ENCODE measurements around the gene PANK2.
A peak's percentile ranks its signal among the peaks of the same experiment; 100 is the strongest.
"Not testable (repeated sequence)": the region's sequence is repeated elsewhere in the genome, so short reads cannot be mapped to it uniquely, and the experiment has no call there.

Gene PANK2

GRCh38 chr20:3901706-3902440, 12.7 kb downstream of the PANK2 start:
- no peak for DNase-seq

GRCh38 chr20:3902446-3902845, 13.3 kb downstream of the PANK2 start:
- DNase-seq = no peak

GRCh38 chr20:3904224-3904623, 15.0 kb downstream of the PANK2 start:
- DNase-seq = no peak

GRCh38 chr20:3904857-3905256, 15.7 kb downstream of the PANK2 start:
- DNase-seq = no peak

- not testable (repeated sequence) for DNase-seq
Observed at GRCh38 chr20:3906744-3907721, 17.8 kb downstream of the PANK2 start.

- no peak for DNase-seq
Observed at GRCh38 chr20:3908667-3909066, 19.5 kb downstream of the PANK2 start.

- no peak for DNase-seq
Observed at GRCh38 chr20:3909952-3910366, 20.8 kb downstream of the PANK2 start.

GRCh38 chr20:3910853-3911252, 21.7 kb downstream of the PANK2 start:
- DNase-seq = no peak

GRCh38 chr20:3911956-3912355, 22.8 kb downstream of the PANK2 start:
- no peak for DNase-seq

- DNase-seq = no peak
Observed at GRCh38 chr20:3914446-3914845, 25.3 kb downstream of the PANK2 start.

GRCh38 chr20:3915691-3916090, 26.5 kb downstream of the PANK2 start:
- DNase-seq = no peak

- no peak for DNase-seq
Observed at GRCh38 chr20:3916364-3916763, 27.2 kb downstream of the PANK2 start.

GRCh38 chr20:3919352-3919751, 30.2 kb downstream of the PANK2 start:
- no peak for DNase-seq

- no peak for DNase-seq
Observed at GRCh38 chr20:3922223-3922982, 33.2 kb downstream of the PANK2 start.

- DNase-seq = no peak
Observed at GRCh38 chr20:3922983-3923339, 33.8 kb downstream of the PANK2 start.

- DNase-seq = no peak
Observed at GRCh38 chr20:3923818-3924217, 34.6 kb downstream of the PANK2 start.

GRCh38 chr20:3924304-3925112, 35.3 kb downstream of the PANK2 start:
- no peak for DNase-seq

GRCh38 chr20:3925113-3925695, 36.0 kb downstream of the PANK2 start:
- no peak for DNase-seq

GRCh38 chr20:3925899-3926638, 36.9 kb downstream of the PANK2 start:
- DNase-seq = no peak

- DNase-seq = peak; percentile 11 to 25
Observed at GRCh38 chr20:3927486-3928291, 38.5 kb downstream of the PANK2 start.
